ENCODE results near the gene EDIL3.
"Not testable (repeated sequence)": the region's sequence is repeated elsewhere in the genome, so short reads cannot be mapped to it uniquely, and the experiment has no call there.

The EDIL3 gene

GRCh38 chr5:84160650-84161049, 224.0 kb downstream of the EDIL3 start:
- not testable (repeated sequence) for DNase-seq

DNA sequence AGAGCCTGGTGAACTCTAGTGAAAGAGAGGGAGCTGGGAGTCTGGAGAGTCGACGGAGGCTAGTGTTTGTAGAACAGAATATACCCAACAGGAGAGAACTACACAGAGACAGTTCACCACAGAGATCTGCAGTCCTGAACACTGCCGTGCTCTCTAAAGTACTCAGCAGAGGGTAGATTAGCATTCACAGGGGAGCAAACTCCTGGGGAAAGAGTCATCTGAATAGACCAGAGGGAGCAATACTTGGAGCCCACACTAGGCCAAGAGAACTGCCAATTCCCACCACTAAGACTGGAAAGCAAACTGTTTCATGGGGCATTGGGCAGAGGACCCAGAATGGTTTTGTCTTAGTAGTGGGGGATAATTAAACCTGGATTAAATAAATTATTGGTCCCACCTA, 235.6 kb downstream of the EDIL3 start:
- DNase-seq = no peak

DNA sequence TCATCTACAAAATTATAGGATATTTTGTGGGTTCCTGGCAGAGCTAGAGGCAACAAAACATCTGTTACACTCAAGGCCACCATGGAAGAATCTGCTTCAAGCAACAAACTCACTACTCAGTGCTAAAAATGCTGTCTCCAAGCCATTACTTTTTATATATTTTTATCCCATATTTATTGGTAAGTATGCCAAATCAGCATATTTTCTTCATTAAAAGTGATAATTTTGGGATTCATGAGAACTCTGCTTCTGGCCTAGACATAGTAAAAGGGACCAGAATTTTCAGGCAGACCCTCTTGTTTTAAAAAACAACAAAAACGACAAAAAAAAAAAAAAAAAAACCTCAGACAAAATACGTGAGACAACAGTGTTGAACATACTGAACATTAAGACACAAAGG, 236.0 kb downstream of the EDIL3 start:
- no peak for DNase-seq

DNA sequence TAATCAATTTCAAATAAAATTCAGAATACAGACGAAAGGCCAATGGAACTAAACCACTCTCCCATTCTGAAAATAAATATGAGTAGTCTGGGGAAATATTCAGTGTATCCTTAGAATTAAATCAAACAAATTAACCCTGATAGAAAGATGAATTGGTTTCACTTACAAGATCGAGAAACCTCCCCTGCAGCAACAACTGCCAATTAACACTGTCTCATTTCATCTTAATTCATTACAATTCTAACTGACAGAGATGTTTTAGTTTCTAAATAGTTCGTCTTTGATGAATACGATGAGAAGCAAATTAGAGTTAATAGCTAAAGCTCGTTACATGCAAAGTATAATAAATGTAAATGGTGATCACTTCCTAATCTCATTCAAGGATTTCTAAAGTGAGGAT, 247.1 kb downstream of the EDIL3 start:
- DNase-seq = no peak

- DNase-seq = no peak
Observed at GRCh38 chr5:84131372-84131771, 253.3 kb downstream of the EDIL3 start.

GRCh38 chr5:84130006-84130580, 254.6 kb downstream of the EDIL3 start:
- DNase-seq = no peak

DNA sequence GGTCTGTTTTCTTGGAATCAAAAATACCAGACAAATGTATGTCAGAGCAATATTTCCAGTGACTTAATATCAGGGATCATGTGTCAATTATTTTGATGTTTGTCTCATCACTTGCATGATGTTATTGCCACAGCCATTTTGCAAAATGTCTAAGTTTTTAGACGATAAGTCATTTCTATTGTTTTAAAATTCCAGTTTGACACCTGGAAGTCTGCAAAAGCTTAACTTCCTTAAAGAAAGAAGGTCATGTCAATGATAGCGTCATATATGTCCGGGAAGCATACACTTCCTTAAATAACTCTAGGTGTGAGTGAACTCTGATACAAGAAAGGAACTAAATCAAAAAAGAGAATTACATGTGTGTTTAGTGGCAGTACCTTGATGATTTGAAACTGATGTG, 259.5 kb downstream of the EDIL3 start:
- no peak for DNase-seq

DNA sequence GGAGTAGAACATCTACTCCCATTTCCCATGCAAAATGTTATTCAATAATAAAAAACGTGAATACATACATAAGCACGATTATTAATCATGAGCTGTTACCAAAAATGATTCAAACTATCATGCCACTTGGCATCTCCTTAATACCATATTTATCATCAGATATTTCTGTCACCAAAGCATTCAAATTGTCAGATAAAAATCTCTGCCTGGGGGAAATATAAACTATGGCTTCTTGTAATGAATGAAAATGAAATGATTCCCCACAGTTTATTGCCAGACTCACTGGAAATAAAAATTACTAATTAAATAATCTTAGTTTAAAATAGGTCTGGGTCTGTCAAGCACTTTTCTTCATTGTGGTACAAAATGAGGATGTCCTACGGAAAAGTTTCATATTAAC, 265.4 kb downstream of the EDIL3 start:
- DNase-seq = peak; percentile 18

DNA sequence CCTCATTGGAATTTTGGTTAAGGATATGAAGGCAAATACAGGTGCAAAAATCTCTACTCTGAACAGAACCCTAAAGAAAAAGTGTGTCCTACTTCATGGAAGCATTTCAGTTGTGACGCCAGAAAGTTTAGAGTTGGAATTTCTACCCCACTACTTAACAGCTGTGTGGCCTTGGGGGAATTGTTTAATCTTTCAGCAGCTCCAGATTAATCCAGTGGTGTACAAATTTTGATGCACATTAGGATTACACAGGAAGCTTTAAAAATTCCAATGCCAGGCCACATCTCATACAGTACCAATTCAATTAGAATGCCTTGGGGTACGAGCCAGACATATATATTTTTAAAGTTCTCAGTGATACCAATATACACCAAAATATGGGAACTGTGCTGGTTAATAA, 266.1 kb downstream of the EDIL3 start:
- DNase-seq = no peak

GRCh38 chr5:84115727-84116126, 269.0 kb downstream of the EDIL3 start:
- no peak for DNase-seq

- DNase-seq = no peak
Observed at GRCh38 chr5:84113246-84114105, 271.2 kb downstream of the EDIL3 start.

GRCh38 chr5:84092738-84093137, 291.9 kb downstream of the EDIL3 start:
- no peak for DNase-seq

DNA sequence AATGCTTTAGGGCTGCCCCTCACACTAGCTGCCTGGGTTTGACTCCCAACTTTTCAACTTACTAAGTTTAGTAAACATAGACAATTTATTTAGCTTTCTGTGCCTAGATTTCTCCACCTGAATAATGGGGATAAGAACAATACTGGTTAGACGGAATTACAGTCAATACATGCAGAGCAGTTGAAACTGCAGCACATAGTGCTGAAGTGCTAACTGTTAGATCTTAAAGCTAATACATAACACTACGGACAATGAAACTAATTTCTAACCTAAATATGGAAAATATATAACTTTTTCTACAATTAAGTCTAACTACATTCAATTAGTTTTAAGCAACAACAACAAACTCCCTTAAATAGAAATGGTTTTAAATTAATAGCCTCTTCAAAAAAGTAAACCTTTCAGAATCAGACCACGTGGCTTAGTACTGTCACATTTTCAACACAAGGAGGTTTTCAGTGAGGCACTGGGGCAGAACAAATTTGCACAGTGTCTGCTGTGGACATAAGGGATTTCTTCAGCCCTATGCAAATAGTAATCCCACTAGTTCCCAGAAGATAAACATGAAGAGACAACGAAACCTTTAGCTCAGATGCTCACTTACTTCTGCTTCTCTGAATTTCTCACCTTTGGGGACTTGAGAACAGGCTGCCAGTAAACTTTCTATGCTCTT, 293.4 kb downstream of the EDIL3 start:
- DNase-seq = no peak

- DNase-seq = no peak
Observed at GRCh38 chr5:84088996-84089395, 295.7 kb downstream of the EDIL3 start.

DNA sequence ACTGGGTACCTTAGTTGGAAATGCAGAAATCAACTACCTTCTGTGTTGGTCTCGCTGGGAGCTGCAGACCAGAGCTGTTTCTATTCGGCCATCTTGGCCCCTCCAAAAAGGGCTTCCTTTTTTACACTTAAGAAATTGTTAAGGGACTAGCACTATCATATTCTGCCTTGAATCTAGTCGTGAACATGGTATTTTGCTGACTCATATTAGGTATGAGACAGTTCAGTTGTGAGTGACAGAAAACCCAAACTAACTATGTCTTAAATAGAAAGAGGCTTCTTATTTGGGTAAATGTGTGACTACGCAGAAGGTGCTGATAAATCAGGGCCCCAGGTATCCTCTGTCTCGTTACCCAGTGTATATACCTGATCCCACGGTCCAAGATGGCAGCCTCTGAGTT, 298.2 kb downstream of the EDIL3 start:
- DNase-seq = no peak

- no peak for DNase-seq
Observed at GRCh38 chr5:84085387-84086041, 299.2 kb downstream of the EDIL3 start.

DNA sequence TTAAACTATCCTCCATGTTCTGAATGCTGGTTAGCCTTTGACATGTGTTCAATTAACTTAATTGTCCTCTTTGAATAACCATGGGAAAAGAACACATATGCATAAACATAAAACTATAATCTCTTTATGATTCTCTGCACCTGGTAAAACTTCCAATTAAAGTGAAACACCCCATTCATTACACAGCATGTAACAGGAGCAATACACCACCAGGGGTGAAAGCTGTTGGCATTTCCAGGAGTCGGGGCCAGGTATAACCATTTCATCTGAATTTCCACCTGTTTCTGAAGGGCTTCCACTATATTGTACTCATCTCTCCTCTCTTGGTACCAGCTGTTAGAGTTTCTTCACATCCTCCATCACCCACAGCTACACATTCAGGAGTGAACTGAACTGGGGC, 303.8 kb downstream of the EDIL3 start:
- no peak for DNase-seq

- DNase-seq = no peak
Observed at GRCh38 chr5:84072339-84072738, 312.3 kb downstream of the EDIL3 start.

GRCh38 chr5:84069608-84070179, 315.0 kb downstream of the EDIL3 start:
- DNase-seq = no peak

DNA sequence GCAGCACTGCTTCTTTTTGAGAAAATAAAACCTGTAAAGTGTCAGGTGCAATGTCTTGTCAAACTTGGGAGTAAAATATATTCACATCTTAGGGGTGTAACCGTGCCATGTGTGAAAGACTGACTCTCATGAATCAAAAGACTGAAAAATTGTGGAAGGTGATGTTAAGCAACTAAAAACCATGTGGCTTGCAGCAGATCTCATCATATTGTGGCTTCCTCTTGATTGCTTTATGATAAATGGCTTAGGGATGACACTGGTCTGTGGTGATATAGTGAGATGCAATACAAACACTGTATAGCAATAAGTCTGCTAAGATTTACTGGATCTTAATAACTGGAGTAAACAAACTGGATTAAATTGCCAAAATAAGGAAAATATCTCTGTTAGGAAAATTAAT, 321.6 kb downstream of the EDIL3 start:
- DNase-seq = no peak

- no peak for DNase-seq
Observed at GRCh38 chr5:84059672-84060071, 325.0 kb downstream of the EDIL3 start.

DNA sequence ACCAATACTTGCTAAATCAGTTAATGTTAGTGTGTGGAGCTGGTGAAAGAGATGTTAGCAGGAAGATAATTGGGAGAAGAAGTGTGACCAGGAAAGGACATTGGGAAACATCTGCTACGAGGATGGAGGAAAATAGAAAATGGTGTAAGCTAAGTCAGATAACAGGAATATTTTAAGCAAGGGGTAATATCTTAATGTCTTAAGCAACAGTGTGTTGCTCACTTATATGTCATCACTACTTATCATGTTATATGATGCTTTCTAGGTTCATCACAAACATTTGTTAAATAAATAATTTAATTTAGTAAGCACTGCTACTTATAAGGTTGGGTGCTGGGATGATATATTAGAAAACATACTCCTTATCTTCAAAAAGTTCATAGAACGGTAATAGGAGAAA, 326.1 kb downstream of the EDIL3 start:
- DNase-seq = no peak

- DNase-seq = no peak
Observed at GRCh38 chr5:84057211-84057610, 327.5 kb downstream of the EDIL3 start.

Data from NCI-H1048 (cell line).